Subcutaneous abdominal adipose tissue (tissue), 5 donors: ENCODE results near the gene TSPAN33.
"Not testable (repeated sequence)": the region's sequence is repeated elsewhere in the genome, so short reads cannot be mapped to it uniquely, and the experiment has no call there.

Experiments used
- H3K27ac ChIP-seq: one replicate; pipeline ENCODE4 v1.7.0; 2013; ENCODE audit warnings: low read depth, mild to moderate bottlenecking, inconsistent platforms, low read length, moderate library complexity
- H3K27me3 ChIP-seq, 5 donors: one replicate each; pipeline ENCODE4 v1.7.0; 2013; ENCODE audit warnings: low read length in 5 of 5, inconsistent platforms in 1 of 5; ENCODE audit not compliant: control insufficient read depth in 5 of 5, insufficient read depth in 4 of 5
- H3K36me3 ChIP-seq, 5 donors: one replicate each; pipeline ENCODE4 v1.7.0; 2013; ENCODE audit warnings: low read length in 5 of 5; ENCODE audit not compliant: control insufficient read depth in 5 of 5, insufficient read depth in 5 of 5
- H3K4me1 ChIP-seq, 5 donors: one replicate each; pipeline ENCODE4 v1.7.0; 2013; ENCODE audit warnings: low read length in 5 of 5, mild to moderate bottlenecking in 3 of 5, moderate library complexity in 1 of 5; ENCODE audit not compliant: control insufficient read depth in 5 of 5, insufficient read depth in 5 of 5
- H3K4me3 ChIP-seq, 5 donors: one replicate each; pipeline ENCODE4 v1.7.0; 2013; ENCODE audit warnings: low read length in 5 of 5, low read depth in 1 of 5
- H3K9ac ChIP-seq, 5 donors: one replicate each; pipeline ENCODE4 v1.7.0; 2013; ENCODE audit warnings: low read length in 5 of 5, mild to moderate bottlenecking in 4 of 5, moderate library complexity in 3 of 5
- H3K9me3 ChIP-seq, 5 donors: one replicate each; pipeline ENCODE4 v1.7.0; 2013; ENCODE audit warnings: low read length in 5 of 5; ENCODE audit not compliant: control insufficient read depth in 5 of 5
- donor health status: healthy.
- donor health status: healthy.
- donor health status: healthy.
- donor health status: healthy.
- donor health status: healthy.

The TSPAN33 gene

GRCh38 chr7:129205987-129206785 is 61.7 kb downstream of the TSPAN33 start:
- Histone ChIP-seq H3K27me3 (no peaks in the 10 kb centered on the region), H3K4me1 (peaks cover 0 to 4% (median 0%) of the 10 kb centered on the region in 5 donors), H3K36me3 (peaks cover 0 to 29% (median 10%) of the 10 kb centered on the region in 5 donors), H3K9me3 (no peaks in the 10 kb centered on the region), H3K4me3 (no peak overlapping the region), H3K9ac (no peak overlapping the region), H3K27ac (no peak overlapping the region)

DNA sequence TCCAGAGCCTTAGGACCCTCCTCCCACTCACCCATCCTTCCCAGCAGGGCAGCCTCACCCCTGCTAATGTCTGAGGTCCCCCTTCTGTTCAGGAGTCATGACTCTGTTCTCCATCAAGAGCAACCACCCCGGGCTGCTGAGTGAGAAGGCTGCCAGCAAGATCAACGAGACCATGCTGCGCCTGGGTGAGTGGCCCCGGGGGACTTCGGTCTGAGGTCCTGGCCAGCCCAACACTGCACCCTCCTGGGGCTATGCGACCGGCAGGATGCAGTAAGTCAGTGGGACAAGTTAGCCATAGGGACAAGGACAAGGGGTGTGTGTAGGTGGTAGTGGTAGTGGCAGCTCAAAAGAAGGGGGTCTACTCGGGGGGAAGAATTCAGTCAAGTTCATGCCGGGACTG is 64.2 kb downstream of the TSPAN33 start:
- H3K36me3 ChIP-seq = peaks cover 0 to 44% (median 13%) of the 10 kb centered on the region in 5 donors
- no peaks in the 10 kb centered on the region for H3K4me1 ChIP-seq
- no peak overlapping the region for H3K4me3 ChIP-seq
- H3K27ac ChIP-seq = no peak overlapping the region
- no peaks in the 10 kb centered on the region for H3K27me3 ChIP-seq
- no peaks in the 10 kb centered on the region for H3K9me3 ChIP-seq
- no peak overlapping the region for H3K9ac ChIP-seq

- H3K4me3 ChIP-seq = no peak overlapping the region
- no peaks in the 10 kb centered on the region for H3K27me3 ChIP-seq
- H3K4me1 ChIP-seq = no peaks in the 10 kb centered on the region
- no peaks in the 10 kb centered on the region for H3K9me3 ChIP-seq
- H3K9ac ChIP-seq = no peak overlapping the region
- no peak overlapping the region for H3K27ac ChIP-seq
- H3K36me3 ChIP-seq = peaks cover 0 to 44% (median 13%) of the 10 kb centered on the region in 5 donors
These were observed 64.8 kb downstream of the TSPAN33 start for GRCh38 chr7:129209067-129209926.

- Histone ChIP-seq H3K9me3 (no peaks in the 10 kb centered on the region), H3K4me3 (no peak overlapping the region), H3K27ac (no peak overlapping the region), H3K9ac (no peak overlapping the region), H3K27me3 (no peaks in the 10 kb centered on the region), H3K36me3 (peaks cover 0 to 43% (median 13%) of the 10 kb centered on the region in 5 donors), H3K4me1 (no peaks in the 10 kb centered on the region)
These were observed 65.9 kb downstream of the TSPAN33 start for GRCh38 chr7:129210256-129210988.

DNA sequence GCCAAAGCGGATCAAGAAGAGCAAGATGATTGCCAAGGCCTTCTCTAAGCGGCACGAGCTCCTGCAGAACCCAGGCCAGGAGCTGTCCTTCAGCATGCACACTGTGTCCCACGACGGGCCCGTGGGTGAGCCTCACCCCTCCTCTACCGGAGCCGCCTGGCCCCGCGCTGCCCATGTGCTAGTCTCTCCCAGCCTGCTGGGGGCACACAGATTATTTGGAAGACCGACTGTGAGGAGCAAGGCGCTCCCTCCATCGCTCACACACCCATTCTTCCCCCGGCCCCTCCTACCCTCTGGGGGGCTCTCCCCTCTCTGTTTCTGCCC is 66.4 kb downstream of the TSPAN33 start:
- no peak overlapping the region for H3K27ac ChIP-seq
- no peaks in the 10 kb centered on the region for H3K27me3 ChIP-seq
- H3K36me3 ChIP-seq = peaks cover 0 to 38% (median 10%) of the 10 kb centered on the region in 5 donors
- H3K4me3 ChIP-seq = no peak overlapping the region
- no peaks in the 10 kb centered on the region for H3K4me1 ChIP-seq
- H3K9ac ChIP-seq = no peak overlapping the region
- H3K9me3 ChIP-seq = no peaks in the 10 kb centered on the region

DNA sequence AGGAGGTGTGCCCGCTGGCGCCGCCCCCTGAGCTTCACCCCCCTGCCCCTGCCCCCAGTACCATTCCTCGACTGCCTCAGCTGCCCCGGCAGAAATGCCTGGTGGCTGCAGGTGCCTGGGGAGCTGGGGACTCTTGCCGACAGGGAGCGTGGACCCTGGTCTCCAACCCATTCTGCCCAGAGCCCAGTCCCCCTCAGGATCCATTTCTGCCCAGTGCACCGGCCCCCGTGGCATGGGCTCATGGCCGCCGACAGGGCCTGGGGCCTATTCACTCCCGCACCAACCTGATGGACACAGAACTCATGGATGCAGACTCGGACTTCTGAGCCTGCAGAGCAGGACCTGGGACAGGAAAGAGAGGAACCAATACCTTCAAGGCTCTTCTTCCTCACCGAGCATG is 67.6 kb downstream of the TSPAN33 start:
- Histone ChIP-seq H3K4me1 (no peaks in the 10 kb centered on the region), H3K27ac (no peak overlapping the region), H3K36me3 (peaks cover 0 to 34% (median 5%) of the 10 kb centered on the region in 5 donors), H3K9me3 (no peaks in the 10 kb centered on the region), H3K4me3 (no peak overlapping the region), H3K27me3 (no peaks in the 10 kb centered on the region), H3K9ac (no peak overlapping the region)

- H3K9ac ChIP-seq = no peak overlapping the region
- H3K36me3 ChIP-seq = peaks cover 0 to 30% (median 5%) of the 10 kb centered on the region in 5 donors
- no peaks in the 10 kb centered on the region for H3K9me3 ChIP-seq
- H3K27me3 ChIP-seq = no peaks in the 10 kb centered on the region
- H3K4me1 ChIP-seq = no peaks in the 10 kb centered on the region
- no peak overlapping the region for H3K27ac ChIP-seq
- H3K4me3 ChIP-seq = no peak overlapping the region
These were observed 68.1 kb downstream of the TSPAN33 start for GRCh38 chr7:129212596-129212995.

DNA sequence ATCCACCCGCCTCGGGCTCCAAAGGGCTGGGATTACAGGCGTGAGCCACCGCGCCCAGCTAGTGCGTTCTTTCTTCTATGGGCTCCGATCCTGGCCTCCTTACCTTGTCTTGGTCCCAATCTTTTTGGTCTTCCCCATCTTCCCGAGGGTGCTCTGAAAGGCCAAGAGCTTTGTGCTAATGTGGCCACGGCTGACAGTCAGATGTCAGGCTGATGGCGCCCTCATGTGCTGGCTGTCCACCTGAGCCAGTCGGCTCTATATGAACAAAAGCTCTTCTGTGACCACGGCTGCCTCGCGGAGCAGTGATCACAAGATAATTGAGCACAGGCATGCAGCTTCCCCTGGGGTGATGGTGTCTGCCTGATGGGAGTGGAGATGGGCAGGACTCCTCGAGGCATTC is 69.3 kb downstream of the TSPAN33 start:
- Histone ChIP-seq H3K9ac (no peak overlapping the region), H3K27me3 (no peaks in the 10 kb centered on the region), H3K4me1 (peaks cover 0 to 6% (median 3%) of the 10 kb centered on the region in 5 donors), H3K27ac (no peak overlapping the region), H3K36me3 (peaks cover 0 to 27% (median 5%) of the 10 kb centered on the region in 5 donors), H3K9me3 (no peaks in the 10 kb centered on the region), H3K4me3 (no peak overlapping the region)

DNA sequence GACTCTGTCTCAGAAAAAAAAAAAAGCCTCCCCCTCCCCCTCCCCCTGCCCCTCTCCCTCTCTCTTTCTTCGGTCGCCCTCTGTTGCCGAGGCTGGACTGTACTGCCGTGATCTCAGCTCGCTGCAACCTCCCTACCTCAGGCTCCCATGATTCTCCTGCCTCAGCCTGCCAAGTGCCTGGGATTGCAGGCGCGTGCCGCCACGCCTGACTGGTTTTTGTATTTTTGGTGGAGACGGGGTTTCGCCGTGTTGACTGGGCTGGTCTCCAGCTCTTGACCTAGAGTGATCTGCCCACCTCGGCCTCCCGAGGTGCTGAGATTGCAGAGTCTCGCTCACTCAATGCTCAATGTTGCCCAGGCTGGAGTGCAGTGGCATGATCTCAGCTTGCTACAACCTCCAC is 71.2 kb downstream of the TSPAN33 start:
- not testable (repeated sequence) for H3K27ac ChIP-seq, H3K4me3 ChIP-seq, H3K9me3 ChIP-seq, H3K27me3 ChIP-seq, H3K4me1 ChIP-seq, H3K9ac ChIP-seq
- H3K36me3 ChIP-seq = peaks cover 0 to 18% (median 0%) of the 10 kb centered on the region in 5 donors
